GM18505 (cell line): ENCODE measurements around the gene FBXW7.

Experiments
- ATAC-seq: cut with Tn5 transposase; IDR thresholded peaks from one replicate; pipeline ENCODE4 v1.9.1; 2021; ENCODE audit not compliant: unreplicated experiment
- POLR2A ChIP-seq: IDR thresholded peaks from 4 replicates; pipeline ENCODE4 v1.6.1; 2011; ENCODE audit warnings: borderline replicate concordance; ENCODE audit not compliant: insufficient read depth, insufficient read length; ENCODE audit errors: extremely low read depth

FBXW7 gene

GRCh38 chr4:152401424-152401823, 134.5 kb downstream of the FBXW7 start:
- TF ChIP-seq POLR2A: no peak
- ATAC-seq: no peak

- no peak for ATAC-seq
- no peak for TF ChIP-seq POLR2A
These were observed 136.6 kb downstream of the FBXW7 start for GRCh38 chr4:152399246-152399645.

- no peak for TF ChIP-seq POLR2A
- no peak for ATAC-seq
These were observed 137.8 kb downstream of the FBXW7 start for GRCh38 chr4:152398060-152398459.

- no peak for TF ChIP-seq POLR2A
These were observed 141.1 kb downstream of the FBXW7 start for GRCh38 chr4:152394791-152395190.

GRCh38 chr4:152392079-152392478, 143.8 kb downstream of the FBXW7 start:
- TF ChIP-seq POLR2A: no peak
- no peak for ATAC-seq

More at GRCh38 chr4:152394791-152395190, 141.1 kb downstream of the FBXW7 start:
- no peak for ATAC-seq

GRCh38 chr4:152390216-152390615, 145.7 kb downstream of the FBXW7 start:
- ATAC-seq: no peak
- TF ChIP-seq POLR2A: no peak

GRCh38 chr4:152389359-152389758, 146.5 kb downstream of the FBXW7 start:
- no peak for ATAC-seq
- TF ChIP-seq POLR2A: no peak

- ATAC-seq: no peak
- TF ChIP-seq POLR2A: no peak
These were observed 150.3 kb downstream of the FBXW7 start for GRCh38 chr4:152385551-152385950.

- no peak for ATAC-seq
- no peak for TF ChIP-seq POLR2A
These were observed 153.7 kb downstream of the FBXW7 start for GRCh38 chr4:152382057-152382785.

GRCh38 chr4:152380919-152381318, 155.0 kb downstream of the FBXW7 start:
- ATAC-seq: no peak
- no peak for TF ChIP-seq POLR2A

GRCh38 chr4:152380185-152380584, 155.7 kb downstream of the FBXW7 start:
- no peak for ATAC-seq
- no peak for TF ChIP-seq POLR2A

- no peak for ATAC-seq
- TF ChIP-seq POLR2A: no peak
These were observed 161.1 kb downstream of the FBXW7 start for GRCh38 chr4:152374606-152375285.

- no peak for ATAC-seq
- no peak for TF ChIP-seq POLR2A
These were observed 161.7 kb downstream of the FBXW7 start for GRCh38 chr4:152374153-152374552.

- no peak for TF ChIP-seq POLR2A
- no peak for ATAC-seq
These were observed 163.4 kb downstream of the FBXW7 start for GRCh38 chr4:152372444-152372843.
